SU-DHL-6 (cell line): ENCODE data around the gene SF1.

Experiments
- H2AFZ ChIP-seq: fragments of 200-600 bp; sonication (generic); 2 replicates; pipeline ENCODE4 v1.6.1; 2014; ENCODE audit warnings: low read depth, mild to moderate bottlenecking, moderate library complexity, mixed read lengths, antibody characterized with exemption, low read length; ENCODE audit not compliant: severe bottlenecking
- H3F3A ChIP-seq: fragments of 200-600 bp; shearing (Covaris generic); 2 replicates; pipeline ENCODE4 v1.6.0; 2016; ENCODE audit warnings: antibody characterized with exemption, mild to moderate bottlenecking; ENCODE audit not compliant: insufficient read depth
- H3K27ac ChIP-seq: fragments of 200-600 bp; sonication (generic); 2 replicates; pipeline ENCODE4 v1.5.1; 2016; ENCODE audit warnings: low read depth, mild to moderate bottlenecking, low read length, moderate library complexity, mixed read lengths
- H3K27me3 ChIP-seq: fragments of 200-600 bp; sonication (generic), shearing (Covaris generic); 2 replicates; pipeline ENCODE4 v1.6.0; 2014; ENCODE audit warnings: mild to moderate bottlenecking, low read length
- H3K36me3 ChIP-seq: fragments of 200-600 bp; sonication (generic); 2 replicates; pipeline ENCODE4 v1.6.1; 2014; ENCODE audit warnings: mild to moderate bottlenecking, low read length, mixed read lengths
- H3K4me2 ChIP-seq: fragments of 300-600, 200-600 bp; shearing (Covaris generic), sonication (generic); 2 replicates; pipeline ENCODE4 v1.6.0; 2014; ENCODE audit warnings: low read length, low read depth, mild to moderate bottlenecking; ENCODE audit not compliant: poor library complexity, severe bottlenecking
- H3K4me3 ChIP-seq: fragments of 200-600 bp; sonication (generic); 2 replicates; pipeline ENCODE4 v1.5.1; 2014; ENCODE audit warnings: antibody characterized with exemption, low read length, mild to moderate bottlenecking, mixed read lengths; ENCODE audit not compliant: insufficient read depth, poor library complexity, severe bottlenecking
- H3K79me2 ChIP-seq: fragments of 200-600 bp; sonication (generic); 2 replicates; pipeline ENCODE4 v1.6.1; 2014; ENCODE audit warnings: mild to moderate bottlenecking, low read length, moderate library complexity; ENCODE audit not compliant: insufficient read depth
- H3K9ac ChIP-seq: fragments of 200-600 bp; sonication (generic); 2 replicates; pipeline ENCODE4 v1.7.0; 2014; ENCODE audit warnings: mild to moderate bottlenecking, low read length
- H3K9me2 ChIP-seq: fragments of 200-600 bp; sonication (generic); replicated peaks from 2 replicates; pipeline ENCODE4 v1.6.1; 2014; ENCODE audit warnings: low read length; ENCODE audit not compliant: insufficient read depth
- H3K9me3 ChIP-seq: fragments of 200-600 bp; sonication (generic); 2 replicates; pipeline ENCODE4 v1.6.1; 2014; ENCODE audit warnings: low read length, mixed read lengths; ENCODE audit not compliant: insufficient read depth
- H4K20me1 ChIP-seq: fragments of 200-600 bp; sonication (generic); 2 replicates; pipeline ENCODE4 v1.6.1; 2014; ENCODE audit warnings: low read depth, mild to moderate bottlenecking, antibody characterized with exemption, low read length, moderate library complexity, mixed read lengths
- EZH2phosphoT487 ChIP-seq: fragments of 200-600 bp; sonication (generic), shearing (Covaris generic); conservative IDR thresholded peaks from 2 replicates; pipeline ENCODE4 v1.6.1; 2018; ENCODE audit warnings: mild to moderate bottlenecking, antibody characterized with exemption, low read length, moderate library complexity, mixed read lengths
- TF ChIP-seq, protein P1 (sequence below): fragments of 200-600 bp; sonication (generic); IDR thresholded peaks from one replicate; pipeline ENCODE4 v1.5.1; 2017; ENCODE audit warnings: antibody characterized with exemption, mild to moderate bottlenecking, low read length, moderate library complexity; ENCODE audit not compliant: insufficient read depth, poor library complexity, severe bottlenecking

SF1 gene, protein sequence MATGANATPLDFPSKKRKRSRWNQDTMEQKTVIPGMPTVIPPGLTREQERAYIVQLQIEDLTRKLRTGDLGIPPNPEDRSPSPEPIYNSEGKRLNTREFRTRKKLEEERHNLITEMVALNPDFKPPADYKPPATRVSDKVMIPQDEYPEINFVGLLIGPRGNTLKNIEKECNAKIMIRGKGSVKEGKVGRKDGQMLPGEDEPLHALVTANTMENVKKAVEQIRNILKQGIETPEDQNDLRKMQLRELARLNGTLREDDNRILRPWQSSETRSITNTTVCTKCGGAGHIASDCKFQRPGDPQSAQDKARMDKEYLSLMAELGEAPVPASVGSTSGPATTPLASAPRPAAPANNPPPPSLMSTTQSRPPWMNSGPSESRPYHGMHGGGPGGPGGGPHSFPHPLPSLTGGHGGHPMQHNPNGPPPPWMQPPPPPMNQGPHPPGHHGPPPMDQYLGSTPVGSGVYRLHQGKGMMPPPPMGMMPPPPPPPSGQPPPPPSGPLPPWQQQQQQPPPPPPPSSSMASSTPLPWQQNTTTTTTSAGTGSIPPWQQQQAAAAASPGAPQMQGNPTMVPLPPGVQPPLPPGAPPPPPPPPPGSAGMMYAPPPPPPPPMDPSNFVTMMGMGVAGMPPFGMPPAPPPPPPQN

DNA sequence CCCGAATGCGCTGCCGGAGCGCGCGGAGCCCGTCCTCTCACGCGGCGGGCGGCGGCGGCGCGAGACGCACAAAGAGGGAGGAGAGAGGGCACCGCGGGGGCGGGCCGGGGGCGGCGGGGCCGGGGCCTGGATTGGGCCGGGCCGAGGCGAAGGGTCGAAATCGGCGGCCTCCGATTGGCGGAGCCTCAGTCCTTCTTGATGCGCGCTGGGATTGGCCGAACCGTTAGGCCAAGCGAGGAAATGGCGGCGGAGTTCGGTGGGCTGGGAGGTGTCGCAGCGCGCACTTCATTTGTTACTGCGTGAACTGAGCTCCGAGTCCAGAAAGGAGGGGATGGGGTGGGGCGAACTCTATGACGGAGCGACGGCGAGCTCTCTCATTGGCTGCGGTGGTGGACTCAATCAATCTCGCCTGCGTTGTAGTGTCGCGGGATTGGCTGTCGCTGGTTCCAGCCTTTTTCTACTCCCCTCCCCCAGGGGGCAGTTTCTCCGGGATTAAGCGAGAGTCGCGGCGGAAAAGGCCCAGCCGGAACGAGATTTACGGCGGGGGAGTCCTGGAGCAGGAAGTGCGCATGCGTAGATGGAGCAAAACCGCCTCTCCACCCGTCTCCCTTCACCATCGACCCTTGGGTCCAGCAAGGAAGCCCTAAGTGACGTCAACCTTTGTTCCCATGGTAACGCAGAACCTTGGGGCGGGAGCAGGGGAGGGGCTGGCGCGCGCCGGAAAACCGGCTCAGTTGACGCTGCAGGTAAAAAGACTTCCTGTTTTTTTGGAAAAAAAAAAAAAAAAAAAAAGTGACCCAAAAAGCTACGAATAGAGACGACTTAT, at the start of gene SF1:
Gene SF1, minus strand, starts transcription at position 70 of the 826 bp plus-strand sequence. CDS start 150 bp downstream, outside the sequence.
- TF ChIP-seq, protein P1, sequence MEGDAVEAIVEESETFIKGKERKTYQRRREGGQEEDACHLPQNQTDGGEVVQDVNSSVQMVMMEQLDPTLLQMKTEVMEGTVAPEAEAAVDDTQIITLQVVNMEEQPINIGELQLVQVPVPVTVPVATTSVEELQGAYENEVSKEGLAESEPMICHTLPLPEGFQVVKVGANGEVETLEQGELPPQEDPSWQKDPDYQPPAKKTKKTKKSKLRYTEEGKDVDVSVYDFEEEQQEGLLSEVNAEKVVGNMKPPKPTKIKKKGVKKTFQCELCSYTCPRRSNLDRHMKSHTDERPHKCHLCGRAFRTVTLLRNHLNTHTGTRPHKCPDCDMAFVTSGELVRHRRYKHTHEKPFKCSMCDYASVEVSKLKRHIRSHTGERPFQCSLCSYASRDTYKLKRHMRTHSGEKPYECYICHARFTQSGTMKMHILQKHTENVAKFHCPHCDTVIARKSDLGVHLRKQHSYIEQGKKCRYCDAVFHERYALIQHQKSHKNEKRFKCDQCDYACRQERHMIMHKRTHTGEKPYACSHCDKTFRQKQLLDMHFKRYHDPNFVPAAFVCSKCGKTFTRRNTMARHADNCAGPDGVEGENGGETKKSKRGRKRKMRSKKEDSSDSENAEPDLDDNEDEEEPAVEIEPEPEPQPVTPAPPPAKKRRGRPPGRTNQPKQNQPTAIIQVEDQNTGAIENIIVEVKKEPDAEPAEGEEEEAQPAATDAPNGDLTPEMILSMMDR, result no peak
- TF ChIP-seq EZH2phosphoT487, result no peak
- H3F3A ChIP-seq, result peaks cover 38% of the 10 kb centered on the region
- H2AFZ ChIP-seq, result peak within 1 kb of the TSS; percentile 73

GRCh38 chr11:64827451-64827839, 49.1 kb upstream of the SF1 start:
- Histone ChIP-seq H4K20me1 (no peaks in the 10 kb centered on the region), H3K9ac (no peak overlapping the region), H3F3A (no peaks in the 10 kb centered on the region), H3K9me3 (no peaks in the 10 kb centered on the region), H2AFZ (no peak overlapping the region), H3K79me2 (no peaks in the 10 kb centered on the region), H3K9me2 (no peaks in the 10 kb centered on the region), H3K27me3 (no peaks in the 10 kb centered on the region), H3K4me3 (no peak overlapping the region), H3K27ac (no peak overlapping the region), H3K36me3 (no peaks in the 10 kb centered on the region), H3K4me2 (no peak overlapping the region)
- TF ChIP-seq, protein P1, result no peak
- TF ChIP-seq EZH2phosphoT487, result no peak

More for the DNA sequence above, at the start of gene SF1:
- Histone ChIP-seq H3K36me3 (peaks cover 35% of the 10 kb centered on the region), H3K9me3 (no peaks in the 10 kb centered on the region), H3K79me2 (peaks cover 39% of the 10 kb centered on the region), H3K9me2 (no peaks in the 10 kb centered on the region), H3K27me3 (no peaks in the 10 kb centered on the region), H3K27ac (peak within 1 kb of the TSS; percentile 91), H3K4me3 (peak within 1 kb of the TSS; percentile 87), H3K4me2 (peak within 1 kb of the TSS; percentile 90), H3K9ac (peak within 1 kb of the TSS; percentile 89), H4K20me1 (peaks cover 35% of the 10 kb centered on the region)

DNA sequence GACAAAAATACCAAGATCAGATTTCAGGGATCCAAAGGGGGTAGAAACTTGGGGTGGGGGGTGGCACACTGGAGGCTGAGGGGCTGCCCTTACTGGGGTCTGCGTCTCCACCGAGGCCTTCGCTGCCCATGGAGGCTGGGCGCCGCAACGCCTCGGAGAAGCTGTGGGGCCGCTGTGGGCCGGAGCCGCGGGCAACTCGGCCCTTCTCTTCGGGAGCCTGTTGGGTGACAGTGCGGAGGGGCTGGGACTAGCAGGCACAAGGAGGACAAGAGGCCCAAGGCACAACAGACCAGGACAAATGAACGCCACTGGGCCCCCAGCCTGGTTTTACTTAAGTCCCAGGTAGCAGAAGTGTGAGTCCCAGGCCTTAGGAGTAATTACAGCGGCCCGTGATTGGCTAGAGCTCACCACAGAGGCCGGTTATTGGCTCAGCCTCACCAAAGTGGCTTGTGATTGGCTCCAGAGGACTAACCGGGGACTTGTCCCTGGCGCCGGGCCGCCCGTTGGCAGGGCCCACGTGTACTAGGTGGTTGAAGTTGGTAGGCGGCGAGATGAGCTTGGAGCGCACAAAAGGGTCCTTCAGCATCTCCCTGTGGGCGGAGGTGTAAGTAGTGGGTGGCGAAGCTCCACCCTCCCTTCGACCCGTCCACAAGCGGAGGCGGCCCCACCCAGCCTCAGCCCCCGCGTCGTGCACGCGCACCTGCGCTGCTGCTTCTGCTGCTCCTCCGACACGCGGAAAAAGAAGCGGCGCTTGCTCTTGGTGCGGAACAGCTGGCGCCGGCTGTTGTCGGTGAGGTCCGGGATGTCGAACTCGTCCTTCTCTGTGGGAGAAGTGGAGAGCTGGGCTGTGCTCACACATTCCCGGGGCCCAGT, 48.5 kb upstream of the SF1 start:
- TF ChIP-seq, protein P1, result no peak
- no peak for TF ChIP-seq EZH2phosphoT487
- H3F3A ChIP-seq, result no peaks in the 10 kb centered on the region

More for the DNA sequence above, 48.5 kb upstream of the SF1 start:
- Histone ChIP-seq H2AFZ (no peak overlapping the region), H3K9ac (no peak overlapping the region), H3K27me3 (no peaks in the 10 kb centered on the region), H3K9me2 (no peaks in the 10 kb centered on the region), H3K27ac (no peak overlapping the region), H4K20me1 (no peaks in the 10 kb centered on the region), H3K4me3 (no peak overlapping the region), H3K36me3 (no peaks in the 10 kb centered on the region), H3K9me3 (no peaks in the 10 kb centered on the region), H3K4me2 (no peak overlapping the region), H3K79me2 (no peaks in the 10 kb centered on the region)
